Measurements from ENCODE around the gene RAPGEF6. TPM values are rescaled to one million over a fixed set of nuclear protein-coding genes. Genes with fewer than 3 reads are reported as not detected.
A peak's percentile ranks its signal among the peaks of the same experiment; 100 is the strongest.

RAPGEF6 gene
- total RNA-seq, 6 experiments from 2014 or later, result 7.3 to 12.0 (median 10.2) TPM

DNA sequence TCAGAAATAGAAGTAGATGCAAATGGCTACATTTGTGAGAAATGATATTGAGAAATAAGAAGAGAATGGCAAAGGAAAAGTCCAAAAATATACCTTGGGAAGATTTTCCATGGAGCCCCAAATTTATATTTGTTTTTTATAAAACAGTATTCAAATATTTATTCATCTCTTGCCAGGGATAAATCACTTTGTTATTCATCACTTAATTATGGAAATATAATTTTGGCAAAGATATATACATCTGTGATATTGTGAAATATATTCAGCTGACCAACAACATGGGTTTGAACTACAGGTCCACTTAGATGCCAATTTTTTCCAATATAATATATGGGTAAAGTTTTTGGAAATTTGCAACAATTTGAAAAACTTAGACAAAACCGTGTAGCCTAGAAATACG is 19.7 kb upstream of the RAPGEF6 start:
- no peak for DNase-seq
- Mint-ChIP-seq H3K27me3 (ENCODE audit: insufficient read depth) (peaks cover 2% of the 10 kb centered on the region; the same call in 1 of the 2 replicates), H3K36me3 (ENCODE audit: low read depth) (peaks cover 55% of the 10 kb centered on the region), H3K9me3 (no peaks in the 10 kb centered on the region), H3K4me3 (no peak overlapping the region), H3K4me1 (ENCODE audit: low read depth) (peaks cover 17% of the 10 kb centered on the region), H3K27ac (no peak overlapping the region; the same call in 1 of the 2 replicates)
- TF ChIP-seq, protein P1, sequence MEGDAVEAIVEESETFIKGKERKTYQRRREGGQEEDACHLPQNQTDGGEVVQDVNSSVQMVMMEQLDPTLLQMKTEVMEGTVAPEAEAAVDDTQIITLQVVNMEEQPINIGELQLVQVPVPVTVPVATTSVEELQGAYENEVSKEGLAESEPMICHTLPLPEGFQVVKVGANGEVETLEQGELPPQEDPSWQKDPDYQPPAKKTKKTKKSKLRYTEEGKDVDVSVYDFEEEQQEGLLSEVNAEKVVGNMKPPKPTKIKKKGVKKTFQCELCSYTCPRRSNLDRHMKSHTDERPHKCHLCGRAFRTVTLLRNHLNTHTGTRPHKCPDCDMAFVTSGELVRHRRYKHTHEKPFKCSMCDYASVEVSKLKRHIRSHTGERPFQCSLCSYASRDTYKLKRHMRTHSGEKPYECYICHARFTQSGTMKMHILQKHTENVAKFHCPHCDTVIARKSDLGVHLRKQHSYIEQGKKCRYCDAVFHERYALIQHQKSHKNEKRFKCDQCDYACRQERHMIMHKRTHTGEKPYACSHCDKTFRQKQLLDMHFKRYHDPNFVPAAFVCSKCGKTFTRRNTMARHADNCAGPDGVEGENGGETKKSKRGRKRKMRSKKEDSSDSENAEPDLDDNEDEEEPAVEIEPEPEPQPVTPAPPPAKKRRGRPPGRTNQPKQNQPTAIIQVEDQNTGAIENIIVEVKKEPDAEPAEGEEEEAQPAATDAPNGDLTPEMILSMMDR (IDR thresholded peaks at IDR 0.05), result no peak

DNA sequence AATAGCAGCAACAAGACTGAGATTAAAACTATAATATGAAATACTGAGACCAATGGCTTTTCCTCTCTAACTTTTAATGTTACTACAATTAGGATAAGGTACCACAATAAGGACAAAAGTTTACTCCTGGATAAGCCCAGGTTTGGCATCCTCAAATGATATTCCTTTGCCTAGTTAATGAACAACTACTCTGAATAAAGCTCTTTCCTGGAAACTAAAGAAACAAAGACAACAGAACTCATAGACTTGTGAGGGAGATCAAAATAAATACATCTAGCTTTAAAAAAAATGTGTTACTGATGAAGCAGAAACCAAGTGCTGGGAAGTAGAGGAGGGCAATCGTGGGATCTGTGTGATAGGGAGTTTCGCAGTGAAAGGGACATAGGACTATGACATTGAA is 19.3 kb upstream of the RAPGEF6 start:
- Mint-ChIP-seq H3K9me3 (no peaks in the 10 kb centered on the region), H3K27me3 (ENCODE audit: insufficient read depth) (peaks cover under 1% of the 10 kb centered on the region; the same call in 1 of the 2 replicates), H3K36me3 (ENCODE audit: low read depth) (peaks cover 54% of the 10 kb centered on the region), H3K4me3 (no peak overlapping the region), H3K27ac (no peak overlapping the region; the same call in 1 of the 2 replicates), H3K4me1 (ENCODE audit: low read depth) (peaks cover 22% of the 10 kb centered on the region)
- DNase-seq, result no peak
- TF ChIP-seq, protein P1 (IDR thresholded peaks at IDR 0.05), result no peak

DNA sequence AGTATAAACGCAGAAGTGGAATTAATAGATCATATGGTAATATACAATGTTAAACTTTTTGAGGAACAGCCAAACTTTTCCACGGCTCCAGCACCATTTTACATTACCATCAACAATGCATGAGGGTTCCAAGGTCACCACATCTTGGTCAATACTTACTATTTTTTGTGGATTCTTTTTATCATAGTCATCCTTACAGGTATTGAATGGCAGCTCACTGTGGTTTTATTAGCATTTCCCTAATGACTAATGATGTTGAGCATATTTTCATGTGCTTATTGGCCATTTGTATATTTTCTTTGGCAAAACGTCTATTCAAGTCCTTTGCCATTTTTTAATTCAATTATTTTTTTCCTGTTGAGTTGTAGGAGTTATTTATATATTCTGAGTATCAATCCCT is 14.1 kb upstream of the RAPGEF6 start:
- TF ChIP-seq, protein P1 (IDR thresholded peaks at IDR 0.05), result no peak
- H3K36me3 Mint-ChIP-seq (ENCODE audit: low read depth), result peaks cover 66% of the 10 kb centered on the region

GRCh38 chr5:131647048-131647769 is 12.2 kb upstream of the RAPGEF6 start:
- no peak for DNase-seq
- TF ChIP-seq, protein P1 (IDR thresholded peaks at IDR 0.05), result no peak
- Mint-ChIP-seq H3K27me3 (ENCODE audit: insufficient read depth) (no peaks in the 10 kb centered on the region), H3K36me3 (ENCODE audit: low read depth) (peaks cover 60% of the 10 kb centered on the region), H3K9me3 (no peaks in the 10 kb centered on the region), H3K4me3 (no peak overlapping the region), H3K4me1 (ENCODE audit: low read depth) (peaks cover 39% of the 10 kb centered on the region), H3K27ac (no peak overlapping the region)

More for the DNA sequence above, 14.1 kb upstream of the RAPGEF6 start:
- Mint-ChIP-seq H3K9me3 (no peaks in the 10 kb centered on the region), H3K4me1 (ENCODE audit: low read depth) (peaks cover 37% of the 10 kb centered on the region), H3K4me3 (no peak overlapping the region), H3K27ac (no peak overlapping the region), H3K27me3 (ENCODE audit: insufficient read depth) (no peaks in the 10 kb centered on the region)
- DNase-seq, result peak; percentile 44

DNA sequence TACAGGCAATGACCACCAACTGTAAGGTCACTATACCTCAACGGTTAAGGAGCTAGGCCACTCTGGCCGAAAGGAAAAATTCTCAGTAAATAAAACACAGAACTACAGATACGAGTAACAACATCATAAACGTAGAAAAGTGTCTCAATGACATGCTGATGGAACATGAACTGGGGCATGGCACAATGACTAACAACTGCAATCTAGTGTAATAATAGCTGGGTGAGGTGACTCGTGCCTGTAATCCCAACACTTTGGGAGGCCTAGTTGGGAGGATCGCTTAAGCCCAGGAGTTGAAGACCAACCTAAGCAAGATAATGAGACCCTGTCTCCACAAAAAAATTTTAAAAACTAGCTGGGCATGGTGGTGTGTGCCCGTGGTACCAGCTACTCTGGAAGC is 9.8 kb upstream of the RAPGEF6 start:
- Mint-ChIP-seq H3K4me3 (no peak overlapping the region), H3K4me1 (ENCODE audit: low read depth) (peaks cover 37% of the 10 kb centered on the region), H3K36me3 (ENCODE audit: low read depth) (peaks cover 39% of the 10 kb centered on the region), H3K9me3 (no peaks in the 10 kb centered on the region), H3K27me3 (ENCODE audit: insufficient read depth) (no peaks in the 10 kb centered on the region; the same call in 1 of the 2 replicates), H3K27ac (peak overlapping the region; percentile 29; the same call in 1 of the 2 replicates)
- DNase-seq, result peak; percentile 30
- TF ChIP-seq, protein P1 (IDR thresholded peaks at IDR 0.05), result no peak

Data from HFFc6 (cell line).